ENCODE measurements around the gene SPC24.

SPC24 gene

GRCh38 chr19:11137542-11138384 is 17.8 kb downstream of the SPC24 start:
- Histone ChIP-seq H3K4me3 (replicated peaks; ENCODE audit: insufficient read depth, low read length) (peak overlapping the region; percentile 37), H3K27me3 (ENCODE audit: insufficient read depth, poor library complexity, severe bottlenecking) (no peaks in the 10 kb centered on the region), H3K27ac (replicated peaks) (no peak overlapping the region)
- peak; percentile 41 to 64 for DNase-seq (ENCODE audit: low read depth in 1 of 2, low spot score in 1 of 2)
- TF ChIP-seq GABPA (IDR thresholded peaks at IDR 0.05; ENCODE audit: low read depth) (no peak), POLR2AphosphoS5 (IDR thresholded peaks at IDR 0.05; ENCODE audit: low read depth) (no peak), SPI1 (IDR thresholded peaks at IDR 0.05; ENCODE audit: borderline replicate concordance, low read depth) (peak; percentile 79; the same call in 1 of the 2 replicates)
- TF ChIP-seq, protein P1, sequence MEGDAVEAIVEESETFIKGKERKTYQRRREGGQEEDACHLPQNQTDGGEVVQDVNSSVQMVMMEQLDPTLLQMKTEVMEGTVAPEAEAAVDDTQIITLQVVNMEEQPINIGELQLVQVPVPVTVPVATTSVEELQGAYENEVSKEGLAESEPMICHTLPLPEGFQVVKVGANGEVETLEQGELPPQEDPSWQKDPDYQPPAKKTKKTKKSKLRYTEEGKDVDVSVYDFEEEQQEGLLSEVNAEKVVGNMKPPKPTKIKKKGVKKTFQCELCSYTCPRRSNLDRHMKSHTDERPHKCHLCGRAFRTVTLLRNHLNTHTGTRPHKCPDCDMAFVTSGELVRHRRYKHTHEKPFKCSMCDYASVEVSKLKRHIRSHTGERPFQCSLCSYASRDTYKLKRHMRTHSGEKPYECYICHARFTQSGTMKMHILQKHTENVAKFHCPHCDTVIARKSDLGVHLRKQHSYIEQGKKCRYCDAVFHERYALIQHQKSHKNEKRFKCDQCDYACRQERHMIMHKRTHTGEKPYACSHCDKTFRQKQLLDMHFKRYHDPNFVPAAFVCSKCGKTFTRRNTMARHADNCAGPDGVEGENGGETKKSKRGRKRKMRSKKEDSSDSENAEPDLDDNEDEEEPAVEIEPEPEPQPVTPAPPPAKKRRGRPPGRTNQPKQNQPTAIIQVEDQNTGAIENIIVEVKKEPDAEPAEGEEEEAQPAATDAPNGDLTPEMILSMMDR (IDR thresholded peaks at IDR 0.05; ENCODE audit: insufficient read depth, low read length): peak; percentile 57
- TF ChIP-seq, protein P2, sequence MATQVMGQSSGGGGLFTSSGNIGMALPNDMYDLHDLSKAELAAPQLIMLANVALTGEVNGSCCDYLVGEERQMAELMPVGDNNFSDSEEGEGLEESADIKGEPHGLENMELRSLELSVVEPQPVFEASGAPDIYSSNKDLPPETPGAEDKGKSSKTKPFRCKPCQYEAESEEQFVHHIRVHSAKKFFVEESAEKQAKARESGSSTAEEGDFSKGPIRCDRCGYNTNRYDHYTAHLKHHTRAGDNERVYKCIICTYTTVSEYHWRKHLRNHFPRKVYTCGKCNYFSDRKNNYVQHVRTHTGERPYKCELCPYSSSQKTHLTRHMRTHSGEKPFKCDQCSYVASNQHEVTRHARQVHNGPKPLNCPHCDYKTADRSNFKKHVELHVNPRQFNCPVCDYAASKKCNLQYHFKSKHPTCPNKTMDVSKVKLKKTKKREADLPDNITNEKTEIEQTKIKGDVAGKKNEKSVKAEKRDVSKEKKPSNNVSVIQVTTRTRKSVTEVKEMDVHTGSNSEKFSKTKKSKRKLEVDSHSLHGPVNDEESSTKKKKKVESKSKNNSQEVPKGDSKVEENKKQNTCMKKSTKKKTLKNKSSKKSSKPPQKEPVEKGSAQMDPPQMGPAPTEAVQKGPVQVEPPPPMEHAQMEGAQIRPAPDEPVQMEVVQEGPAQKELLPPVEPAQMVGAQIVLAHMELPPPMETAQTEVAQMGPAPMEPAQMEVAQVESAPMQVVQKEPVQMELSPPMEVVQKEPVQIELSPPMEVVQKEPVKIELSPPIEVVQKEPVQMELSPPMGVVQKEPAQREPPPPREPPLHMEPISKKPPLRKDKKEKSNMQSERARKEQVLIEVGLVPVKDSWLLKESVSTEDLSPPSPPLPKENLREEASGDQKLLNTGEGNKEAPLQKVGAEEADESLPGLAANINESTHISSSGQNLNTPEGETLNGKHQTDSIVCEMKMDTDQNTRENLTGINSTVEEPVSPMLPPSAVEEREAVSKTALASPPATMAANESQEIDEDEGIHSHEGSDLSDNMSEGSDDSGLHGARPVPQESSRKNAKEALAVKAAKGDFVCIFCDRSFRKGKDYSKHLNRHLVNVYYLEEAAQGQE (IDR thresholded peaks at IDR 0.05; ENCODE audit: insufficient replicate concordance, low read depth): no peak

- Histone ChIP-seq H3K4me3 (replicated peaks; ENCODE audit: insufficient read depth, low read length) (no peak overlapping the region), H3K27me3 (ENCODE audit: insufficient read depth, poor library complexity, severe bottlenecking) (no peaks in the 10 kb centered on the region), H3K27ac (replicated peaks) (no peak overlapping the region)
- TF ChIP-seq, protein P2 (IDR thresholded peaks at IDR 0.05; ENCODE audit: insufficient replicate concordance, low read depth): no peak
- TF ChIP-seq, protein P1 (IDR thresholded peaks at IDR 0.05; ENCODE audit: insufficient read depth, low read length): no peak
- TF ChIP-seq POLR2AphosphoS5 (IDR thresholded peaks at IDR 0.05; ENCODE audit: low read depth) (no peak), SPI1 (IDR thresholded peaks at IDR 0.05; ENCODE audit: borderline replicate concordance, low read depth) (no peak), GABPA (IDR thresholded peaks at IDR 0.05; ENCODE audit: low read depth) (no peak)
- peak in 1 of 2 experiments; percentile 23 for DNase-seq (ENCODE audit: low read depth in 1 of 2, low spot score in 1 of 2)
Measured at GRCh38 chr19:11136400-11137101, 19.0 kb downstream of the SPC24 start.

GRCh38 chr19:11131471-11131870 is 24.1 kb downstream of the SPC24 start:
- H3K4me3 ChIP-seq (replicated peaks; ENCODE audit: insufficient read depth, low read length): no peak overlapping the region
- no peak overlapping the region for H3K27ac ChIP-seq (replicated peaks)
- TF ChIP-seq SPI1 (IDR thresholded peaks at IDR 0.05; ENCODE audit: borderline replicate concordance, low read depth): no peak
- TF ChIP-seq, protein P1 (IDR thresholded peaks at IDR 0.05; ENCODE audit: insufficient read depth, low read length): no peak
- TF ChIP-seq GABPA (IDR thresholded peaks at IDR 0.05; ENCODE audit: low read depth): no peak
- TF ChIP-seq POLR2AphosphoS5 (IDR thresholded peaks at IDR 0.05; ENCODE audit: low read depth): no peak
- TF ChIP-seq, protein P2 (IDR thresholded peaks at IDR 0.05; ENCODE audit: insufficient replicate concordance, low read depth): no peak
- H3K27me3 ChIP-seq (ENCODE audit: insufficient read depth, poor library complexity, severe bottlenecking): no peaks in the 10 kb centered on the region
- no peak for DNase-seq (ENCODE audit: low read depth in 1 of 2, low spot score in 1 of 2)

Data from HL-60 (cell line).